Loucy (cell line): ENCODE results near the gene UBE4B.

ENCODE experiments used
- H2AFZ ChIP-seq: fragments of 200-600 bp; sonication (generic); 2 replicates; pipeline ENCODE4 v1.6.0; 2016; ENCODE audit warnings: antibody characterized with exemption, mild to moderate bottlenecking, low read length, moderate library complexity
- H3F3A ChIP-seq: fragments of 200-600 bp; 2 replicates; pipeline ENCODE4 v1.6.0; 2016; ENCODE audit warnings: antibody characterized with exemption, low read depth, mild to moderate bottlenecking
- H3K27me3 ChIP-seq: fragments of 200-600 bp; sonication (generic); 2 replicates; pipeline ENCODE4 v1.6.1; 2014; ENCODE audit warnings: low read length, mild to moderate bottlenecking; ENCODE audit not compliant: insufficient read depth, poor library complexity, severe bottlenecking
- H3K36me3 ChIP-seq: fragments of 200-600 bp; sonication (generic); 2 replicates; pipeline ENCODE4 v1.6.1; 2016; ENCODE audit warnings: low read length; ENCODE audit not compliant: insufficient read depth
- H3K4me1 ChIP-seq: fragments of 200-600 bp; sonication (generic); 2 replicates; pipeline ENCODE4 v1.5.1; 2014; ENCODE audit warnings: low read length, mild to moderate bottlenecking; ENCODE audit not compliant: insufficient read depth, poor library complexity, severe bottlenecking
- H3K4me2 ChIP-seq: fragments of 200-600 bp; sonication (generic); 2 replicates; pipeline ENCODE4 v1.6.0; 2014; ENCODE audit warnings: antibody characterized with exemption, low read length, low read depth, mild to moderate bottlenecking; ENCODE audit not compliant: poor library complexity, severe bottlenecking
- H3K4me3 ChIP-seq: fragments of 200-600 bp; sonication (generic); 2 replicates; pipeline ENCODE4 v1.5.1; 2014; ENCODE audit warnings: low read length, mild to moderate bottlenecking, mixed read lengths; ENCODE audit not compliant: poor library complexity, severe bottlenecking
- H3K79me2 ChIP-seq: fragments of 200-600 bp; sonication (generic); 2 replicates; pipeline ENCODE4 v1.6.1; 2014; ENCODE audit warnings: low read length; ENCODE audit not compliant: insufficient read depth
- H3K9ac ChIP-seq: fragments of 200-600 bp; sonication (generic); 2 replicates; pipeline ENCODE4 v1.6.0; 2014; ENCODE audit warnings: mild to moderate bottlenecking, low read depth, low read length, moderate library complexity; ENCODE audit not compliant: poor library complexity, severe bottlenecking
- H3K9me2 ChIP-seq: fragments of 200-600 bp; sonication (generic); replicated peaks from 2 replicates; pipeline ENCODE4 v1.6.1; 2016; ENCODE audit warnings: low read depth, low read length, mixed read lengths
- H3K9me3 ChIP-seq: fragments of 200-600 bp; sonication (generic); 2 replicates; pipeline ENCODE4 v1.6.1; 2014; ENCODE audit warnings: mild to moderate bottlenecking, antibody characterized with exemption, low read length, low read depth; ENCODE audit not compliant: insufficient read depth
- H4K20me1 ChIP-seq: fragments of 200-600 bp; sonication (generic); 2 replicates; pipeline ENCODE4 v1.6.0; 2014; ENCODE audit warnings: antibody characterized with exemption, low read length, mild to moderate bottlenecking; ENCODE audit not compliant: insufficient read depth, poor library complexity, severe bottlenecking
- CTCF ChIP-seq: fragments of 200-600 bp; sonication (generic); conservative IDR thresholded peaks from 2 replicates; pipeline ENCODE4 v1.5.1; 2014; ENCODE audit warnings: mild to moderate bottlenecking, antibody characterized with exemption, low read length
- EZH2phosphoT487 ChIP-seq: fragments of 200-600 bp; IDR thresholded peaks from 2 replicates; pipeline ENCODE4 v1.6.1; 2018; ENCODE audit warnings: antibody characterized with exemption, mild to moderate bottlenecking, moderate library complexity, borderline replicate concordance

Gene UBE4B

GRCh38 chr1:10121688-10122087 is 88.9 kb downstream of the UBE4B start:
- H3F3A ChIP-seq, result no peaks in the 10 kb centered on the region
- H3K4me2 ChIP-seq, result no peak overlapping the region
- no peak overlapping the region for H3K9ac ChIP-seq
- no peaks in the 10 kb centered on the region for H4K20me1 ChIP-seq
- no peaks in the 10 kb centered on the region for H3K79me2 ChIP-seq
- TF ChIP-seq EZH2phosphoT487, result no peak
- TF ChIP-seq CTCF, result no peak
- H3K4me3 ChIP-seq, result no peak overlapping the region
- H2AFZ ChIP-seq, result no peak overlapping the region
- H3K9me2 ChIP-seq, result no peaks in the 10 kb centered on the region
- no peaks in the 10 kb centered on the region for H3K9me3 ChIP-seq
- no peaks in the 10 kb centered on the region for H3K27me3 ChIP-seq
- peaks cover 33% of the 10 kb centered on the region; the same call in 1 of the 2 replicates for H3K36me3 ChIP-seq
- H3K4me1 ChIP-seq, result no peaks in the 10 kb centered on the region

- H3K4me2 ChIP-seq, result no peak overlapping the region
- no peak overlapping the region for H2AFZ ChIP-seq
- H3K79me2 ChIP-seq, result no peaks in the 10 kb centered on the region
- no peaks in the 10 kb centered on the region for H3K9me3 ChIP-seq
- no peaks in the 10 kb centered on the region for H3K4me1 ChIP-seq
- no peak for TF ChIP-seq CTCF
- TF ChIP-seq EZH2phosphoT487, result no peak
- no peak overlapping the region for H3K9ac ChIP-seq
- H3F3A ChIP-seq, result no peaks in the 10 kb centered on the region
- H3K4me3 ChIP-seq, result no peak overlapping the region
- peaks cover 21% of the 10 kb centered on the region; the same call in 1 of the 2 replicates for H3K36me3 ChIP-seq
- no peaks in the 10 kb centered on the region for H3K27me3 ChIP-seq
- no peaks in the 10 kb centered on the region for H3K9me2 ChIP-seq
- H4K20me1 ChIP-seq, result no peaks in the 10 kb centered on the region
Observed at GRCh38 chr1:10122926-10123325, 90.2 kb downstream of the UBE4B start.

- no peaks in the 10 kb centered on the region for H3F3A ChIP-seq
- H3K4me2 ChIP-seq, result no peak overlapping the region
- no peaks in the 10 kb centered on the region for H3K79me2 ChIP-seq
- H3K9me3 ChIP-seq, result no peaks in the 10 kb centered on the region
- H3K9ac ChIP-seq, result no peak overlapping the region
- no peak overlapping the region for H2AFZ ChIP-seq
- H3K27me3 ChIP-seq, result no peaks in the 10 kb centered on the region
- H3K4me3 ChIP-seq, result no peak overlapping the region
- H3K9me2 ChIP-seq, result no peaks in the 10 kb centered on the region
- H4K20me1 ChIP-seq, result no peaks in the 10 kb centered on the region
- peaks cover 30% of the 10 kb centered on the region; the same call in 1 of the 2 replicates for H3K36me3 ChIP-seq
- no peak for TF ChIP-seq CTCF
- no peak for TF ChIP-seq EZH2phosphoT487
- no peaks in the 10 kb centered on the region for H3K4me1 ChIP-seq
Observed at GRCh38 chr1:10128101-10128765, 95.5 kb downstream of the UBE4B start.
